GM12878 (cell line): ENCODE measurements around the gene OR14A2. TPM values are rescaled to one million over a fixed set of nuclear protein-coding genes. Genes with fewer than 3 reads are reported as not detected.

Experiments
- ATAC-seq: fragments of 200-7000 bp; cut with Tn5 transposase; 3 replicates; pipeline ENCODE4 v1.9.1; 2020; ENCODE audit warnings: mild to moderate bottlenecking, moderate library complexity
- BruUV-seq: library from RNA; stranded (reverse); fragments of 400-500 nt; replicated peaks from 2 replicates; lab custom pipeline; 2021; lab: Mats Ljungman, UMichigan
- CTCF ChIA-PET: fragments of 300-600 bp; sonication (Branson Sonifier 250); formaldehyde crosslinking; extraction: SDS; loops from one replicate; lab custom pipeline; 2021; ENCODE audit warnings: inconsistent platforms; lab: Yijun Ruan, JAX
- POLR2A ChIA-PET: fragments of 350-600 bp; formaldehyde crosslinking; extraction: SDS; loops from one replicate; lab custom pipeline; 2021; ENCODE audit warnings: inconsistent platforms; lab: Charles Lee
- RAD21 ChIA-PET: fragments of 300-600 bp; sonication (Branson Sonifier 250); formaldehyde crosslinking; loops from one replicate; lab custom pipeline; 2023; ENCODE audit warnings: antibody characterized with exemption; ENCODE audit not compliant: unreplicated experiment; lab: Charles Lee
- SMC1A ChIA-PET: fragments of 300-600 bp; sonication (Branson Sonifier 250); formaldehyde crosslinking; loops from one replicate; lab custom pipeline; 2023; ENCODE audit not compliant: unreplicated experiment, uncharacterized antibody; lab: Charles Lee
- DNase-seq: peaks from one replicate; pipeline ENCODE4 v3.0.0-alpha.2; 2011; ENCODE audit warnings: low read depth, low spot score
- FAIRE-seq: peaks from 3 replicates; lab custom pipeline; 2011; peaks lifted over from hg19 to GRCh38; lab: Jason Lieb, UNC
- H2AFZ ChIP-seq: 2 replicates; pipeline ENCODE4 v1.6.0; 2011; ENCODE audit warnings: low read depth, low read length, control low read depth; ENCODE audit not compliant: control insufficient read depth
- H3K27ac ChIP-seq: 2 replicates; pipeline ENCODE4 v1.5.1; 2011; ENCODE audit warnings: control low read depth; ENCODE audit not compliant: control insufficient read depth, insufficient read depth
- H3K27me3 ChIP-seq, 2 experiments: replicated peaks in 1 of 2; 2 replicates each; pipeline versions ENCODE4 v1.6.0 to v1.6.1; 2011; ENCODE audit warnings: low read length in 1 of 2; ENCODE audit not compliant: control insufficient read depth in 2 of 2, insufficient read depth in 2 of 2
- H3K36me3 ChIP-seq, 2 experiments: 2 replicates each; pipeline ENCODE4 v1.5.1; 2011; ENCODE audit warnings: low read length in 1 of 2; ENCODE audit not compliant: control insufficient read depth in 2 of 2, insufficient read depth in 2 of 2
- H3K4me1 ChIP-seq: 2 replicates; pipeline ENCODE4 v1.6.1; 2011; ENCODE audit warnings: mild to moderate bottlenecking, low read length, moderate library complexity, mixed read lengths; ENCODE audit not compliant: control insufficient read depth, insufficient read depth
- H3K4me2 ChIP-seq: 2 replicates; pipeline ENCODE4 v1.6.0; 2011; ENCODE audit warnings: control low read depth; ENCODE audit not compliant: control insufficient read depth, insufficient read depth
- H3K4me3 ChIP-seq: fragments of 200-600 bp; sonication (generic); 2 replicates; pipeline ENCODE4 v1.5.1; 2016
- H3K79me2 ChIP-seq: 2 replicates; pipeline ENCODE4 v1.6.0; 2011; ENCODE audit warnings: low read length; ENCODE audit not compliant: control insufficient read depth, insufficient read depth
- H3K9ac ChIP-seq: 2 replicates; pipeline ENCODE4 v1.8.0; 2011; ENCODE audit warnings: low read length, control low read depth, mixed read lengths; ENCODE audit not compliant: control insufficient read depth, insufficient read depth
- H3K9me3 ChIP-seq: replicated peaks from 3 replicates; pipeline ENCODE4 v1.5.1; 2011; ENCODE audit warnings: mild to moderate bottlenecking, low read length; ENCODE audit not compliant: control insufficient read depth, insufficient read depth
- H4K20me1 ChIP-seq: 2 replicates; pipeline ENCODE4 v1.6.0; 2011; ENCODE audit not compliant: control insufficient read depth, insufficient read depth
- NR2C2 ChIP-seq: IDR thresholded peaks from 2 replicates; pipeline ENCODE4 v1.6.1; 2011; ENCODE audit warnings: borderline replicate concordance, low read depth; ENCODE audit not compliant: control insufficient read depth, insufficient read length
- WGBS: methylation state at CpG from one replicate; pipeline ENCODE4 v1.1.6; 2016; ENCODE audit warnings: low lambda C conversion rate; ENCODE audit not compliant: insufficient replicate concordance, insufficient coverage; ENCODE audit errors: missing lambda C conversion rate; 5-methylcytosine and 5-hydroxymethylcytosine counted together
- in situ Hi-C: fragments of 300-500 bp; cut with MboI; formaldehyde crosslinking; loops from 9 replicates; pipeline ENCODE4 v1.14.3; 2018; ENCODE audit warnings: mixed read lengths
- intact Hi-C: fragments of 100-400 bp; cut with micrococcal nuclease; formaldehyde crosslinking; loops from one replicate; pipeline ENCODE4 v1.14.2; 2022; ENCODE audit not compliant: unreplicated experiment
- polyA plus RNA-seq, 11 experiments: library from polyadenylated mRNA; depleted of rRNA in 4 of 11; unstranded in 6 of 11; stranded (reverse) in 5 of 11; fragments of >200 nt; fragmentation: Nextera tagmentation in 4 of 11; fragmentation: Illumina TruSeq in 1 of 11; extraction: Ambion mirVana in 4 of 11; extraction: Trizol in 1 of 11; gene quantifications; 1 replicate in 1 of 11; 2 replicates in 10 of 11; pipeline versions ENCODE4 v1.2.1 to v1.2.3, GENCODE V29; 2011 to 2016; ENCODE audit warnings: inconsistent platforms in 2 of 11, missing spikeins in 2 of 11, low read depth in 1 of 11
- total RNA-seq, 4 experiments: library from RNA; depleted of rRNA in 3 of 4; stranded (reverse); fragments of >200 nt in 3 of 4; fragmentation: Illumina TruSeq in 1 of 4; extraction: Trizol in 1 of 4; gene quantifications; 2 replicates each; pipeline versions ENCODE4 v1.2.1 to v1.2.3, GENCODE V29; 2013 to 2021
- TF ChIP-seq, protein P1 (sequence below), 3 experiments: IDR thresholded peaks in 2 of 3; conservative IDR thresholded peaks in 1 of 3; 2 replicates each; pipeline ENCODE4 v1.5.1; 2011; ENCODE audit warnings: low read depth in 3 of 3, low read length in 3 of 3, mild to moderate bottlenecking in 3 of 3, control low read depth in 2 of 3, moderate library complexity in 2 of 3, inconsistent platforms in 1 of 3, mixed read lengths in 1 of 3; ENCODE audit not compliant: control insufficient read depth in 2 of 3, insufficient read depth in 1 of 3; ENCODE audit errors: extremely low read depth in 1 of 3
- TF ChIP-seq, protein P2 (sequence below): IDR thresholded peaks from 2 replicates; pipeline ENCODE4 v1.6.1; 2012; ENCODE audit warnings: low read depth, low read length, improper control_type of control experiment

The OR14A2 gene
- total and polyA plus RNA-seq, 10 of the 15 experiments (the other 5 are each of a cell fraction or from before 2014, with no cell fraction given): not detected

DNA sequence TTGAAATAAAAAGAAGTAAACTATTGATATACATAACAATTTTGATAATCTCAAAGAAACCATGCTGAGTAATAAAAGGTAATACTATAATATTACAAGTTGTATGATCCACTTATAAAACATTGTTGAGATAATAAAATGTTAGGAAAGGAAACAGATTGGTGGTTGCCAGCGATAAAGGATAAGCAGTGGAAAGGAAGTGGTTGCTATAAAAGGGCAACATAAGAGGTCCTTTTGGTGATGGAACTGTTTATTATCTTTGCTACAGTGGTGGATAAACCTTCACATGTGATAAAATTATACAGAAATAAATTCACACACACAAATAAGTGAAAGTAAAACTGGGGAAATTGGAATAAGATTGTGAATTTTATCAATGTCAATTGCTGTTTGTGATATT lies 46.6 kb downstream of the OR14A2 start:
- ChIA-PET RAD21 (no interaction called here), SMC1A (no interaction called here), CTCF (no interaction called here), POLR2A (no interaction called here)
- DNase-seq (no peak), FAIRE-seq (no peak), ATAC-seq (no peak)
- Histone ChIP-seq H3K27me3 (no peaks in the 10 kb centered on the region), H3K79me2 (no peaks in the 10 kb centered on the region), H3K4me3 (no peak overlapping the region), H2AFZ (no peak overlapping the region), H4K20me1 (no peaks in the 10 kb centered on the region), H3K27ac (no peak overlapping the region), H3K36me3 (no peaks in the 10 kb centered on the region), H3K9ac (no peak overlapping the region), H3K9me3 (no peaks in the 10 kb centered on the region), H3K4me1 (no peaks in the 10 kb centered on the region), H3K4me2 (no peak overlapping the region)
- intact Hi-C loops: no loop called here
- no TSS peak for BruUV-seq
- TF ChIP-seq, protein P1, sequence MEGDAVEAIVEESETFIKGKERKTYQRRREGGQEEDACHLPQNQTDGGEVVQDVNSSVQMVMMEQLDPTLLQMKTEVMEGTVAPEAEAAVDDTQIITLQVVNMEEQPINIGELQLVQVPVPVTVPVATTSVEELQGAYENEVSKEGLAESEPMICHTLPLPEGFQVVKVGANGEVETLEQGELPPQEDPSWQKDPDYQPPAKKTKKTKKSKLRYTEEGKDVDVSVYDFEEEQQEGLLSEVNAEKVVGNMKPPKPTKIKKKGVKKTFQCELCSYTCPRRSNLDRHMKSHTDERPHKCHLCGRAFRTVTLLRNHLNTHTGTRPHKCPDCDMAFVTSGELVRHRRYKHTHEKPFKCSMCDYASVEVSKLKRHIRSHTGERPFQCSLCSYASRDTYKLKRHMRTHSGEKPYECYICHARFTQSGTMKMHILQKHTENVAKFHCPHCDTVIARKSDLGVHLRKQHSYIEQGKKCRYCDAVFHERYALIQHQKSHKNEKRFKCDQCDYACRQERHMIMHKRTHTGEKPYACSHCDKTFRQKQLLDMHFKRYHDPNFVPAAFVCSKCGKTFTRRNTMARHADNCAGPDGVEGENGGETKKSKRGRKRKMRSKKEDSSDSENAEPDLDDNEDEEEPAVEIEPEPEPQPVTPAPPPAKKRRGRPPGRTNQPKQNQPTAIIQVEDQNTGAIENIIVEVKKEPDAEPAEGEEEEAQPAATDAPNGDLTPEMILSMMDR (IDR thresholded peaks at IDR 0.05 in 2 of 3, conservative IDR thresholded peaks at IDR 0.05 in 1 of 3; ENCODE audit: control insufficient read depth in 2 of 3, extremely low read depth in 1 of 3, insufficient read depth in 1 of 3, low read depth in 3 of 3, low read length in 3 of 3): no peak
- TF ChIP-seq NR2C2: no peak
- TF ChIP-seq, protein P2, sequence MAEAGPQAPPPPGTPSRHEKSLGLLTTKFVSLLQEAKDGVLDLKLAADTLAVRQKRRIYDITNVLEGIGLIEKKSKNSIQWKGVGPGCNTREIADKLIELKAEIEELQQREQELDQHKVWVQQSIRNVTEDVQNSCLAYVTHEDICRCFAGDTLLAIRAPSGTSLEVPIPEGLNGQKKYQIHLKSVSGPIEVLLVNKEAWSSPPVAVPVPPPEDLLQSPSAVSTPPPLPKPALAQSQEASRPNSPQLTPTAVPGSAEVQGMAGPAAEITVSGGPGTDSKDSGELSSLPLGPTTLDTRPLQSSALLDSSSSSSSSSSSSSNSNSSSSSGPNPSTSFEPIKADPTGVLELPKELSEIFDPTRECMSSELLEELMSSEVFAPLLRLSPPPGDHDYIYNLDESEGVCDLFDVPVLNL: no peak
- WGBS: 42% methylated on average over 1 of the region's 1 CpG
- in situ Hi-C loops: no loop called here
